Peyer's patch (tissue), 4 donors: Measurements from ENCODE around the gene B3GAT3.
A peak's percentile ranks its signal among the peaks of the same experiment; 100 is the strongest.

Experiments used
- CTCF ChIP-seq, 6 experiments: fragments of 450-650 bp in 4 of 6; fragments of 200-600 bp in 2 of 6; sonication (generic) in 1 of 6; IDR thresholded peaks; one replicate each; pipeline ENCODE4 v1.5.1; 2017 to 2019; ENCODE audit warnings: antibody characterized with exemption in 6 of 6, mild to moderate bottlenecking in 3 of 6, moderate library complexity in 1 of 6
- POLR2A ChIP-seq, 2 donors: fragments of 450-650 bp; IDR thresholded peaks; one replicate each; pipeline ENCODE4 v1.5.1; 2017; ENCODE audit warnings: antibody characterized with exemption in 2 of 2, mild to moderate bottlenecking in 2 of 2, moderate library complexity in 2 of 2

GRCh38 chr11:62621567-62622470, at the start of gene B3GAT3:
- TF ChIP-seq CTCF (IDR thresholded peaks at IDR 0.05) (peak in 3 of 6 experiments; percentile 34 to 52 (median 38)), POLR2A (IDR thresholded peaks at IDR 0.05) (peak; percentile 72 to 77)
